ENCODE results near the gene C12orf54.
"Not testable (repeated sequence)": the region's sequence is repeated elsewhere in the genome, so short reads cannot be mapped to it uniquely, and the experiment has no call there.

- TF ChIP-seq CTCF, POLR2A (IDR thresholded peaks at IDR 0.05): not testable (repeated sequence)
Observed at GRCh38 chr12:48474497-48474896, 7.8 kb upstream of the C12orf54 start.
